ENCODE measurements around the gene ZNHIT2.
"Not testable (repeated sequence)": the region's sequence is repeated elsewhere in the genome, so short reads cannot be mapped to it uniquely, and the experiment has no call there.

ZNHIT2 gene

DNA sequence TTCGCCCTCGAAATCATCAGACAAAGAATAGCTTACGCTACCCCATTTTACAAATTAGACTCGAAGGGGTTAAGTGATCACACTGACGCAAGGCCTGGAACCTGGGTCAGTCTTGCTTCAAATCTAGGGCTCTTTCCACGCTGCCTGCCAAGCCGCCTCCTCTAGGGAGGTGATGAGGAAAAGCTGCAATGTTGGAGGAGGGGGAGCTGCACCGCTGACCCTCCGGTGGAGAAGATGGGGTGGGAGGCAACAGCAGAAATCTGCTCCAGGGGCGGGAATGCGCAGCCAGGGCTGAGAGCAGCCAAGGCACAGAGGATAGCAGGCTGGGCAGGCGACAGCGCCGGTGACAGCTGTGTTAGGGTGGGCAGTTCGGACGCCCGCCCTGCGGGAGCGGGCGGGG, 16.2 kb upstream of the ZNHIT2 start:
- DNase-seq, result no peak

DNA sequence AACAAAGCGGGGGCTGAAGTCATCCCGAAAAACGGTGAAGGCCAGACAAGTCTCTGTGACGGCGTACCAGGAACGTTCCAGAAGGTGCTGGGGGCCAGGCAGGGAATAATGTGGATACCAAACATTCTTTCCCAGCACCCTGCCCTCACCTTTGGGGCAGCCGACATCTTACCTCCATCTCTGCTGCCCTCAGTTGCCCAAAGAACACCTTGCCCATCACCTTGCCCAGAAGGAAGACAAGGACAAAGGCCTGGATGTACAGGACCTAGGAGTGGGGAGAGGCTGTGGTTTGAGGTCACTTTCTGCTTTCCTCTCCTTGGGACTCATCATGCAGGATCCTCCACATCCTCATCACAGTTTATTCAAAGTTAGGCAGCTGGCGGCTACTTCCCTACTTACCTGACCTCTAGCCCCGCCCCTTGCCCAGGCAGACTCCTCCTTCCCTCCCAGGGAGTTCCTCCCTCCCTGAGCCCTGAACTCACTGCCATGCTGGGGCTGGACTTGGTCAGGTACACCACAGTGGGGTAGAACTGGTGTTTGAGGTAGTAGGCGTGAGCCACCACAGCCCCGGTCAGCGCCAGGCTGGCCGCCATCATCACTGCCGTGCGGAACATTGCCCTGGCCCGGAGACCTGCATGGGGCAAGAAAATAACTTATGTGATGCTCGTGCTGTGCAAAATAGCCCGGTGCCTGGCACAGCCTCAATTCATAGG, 15.6 kb upstream of the ZNHIT2 start:
- no peak for DNase-seq

DNA sequence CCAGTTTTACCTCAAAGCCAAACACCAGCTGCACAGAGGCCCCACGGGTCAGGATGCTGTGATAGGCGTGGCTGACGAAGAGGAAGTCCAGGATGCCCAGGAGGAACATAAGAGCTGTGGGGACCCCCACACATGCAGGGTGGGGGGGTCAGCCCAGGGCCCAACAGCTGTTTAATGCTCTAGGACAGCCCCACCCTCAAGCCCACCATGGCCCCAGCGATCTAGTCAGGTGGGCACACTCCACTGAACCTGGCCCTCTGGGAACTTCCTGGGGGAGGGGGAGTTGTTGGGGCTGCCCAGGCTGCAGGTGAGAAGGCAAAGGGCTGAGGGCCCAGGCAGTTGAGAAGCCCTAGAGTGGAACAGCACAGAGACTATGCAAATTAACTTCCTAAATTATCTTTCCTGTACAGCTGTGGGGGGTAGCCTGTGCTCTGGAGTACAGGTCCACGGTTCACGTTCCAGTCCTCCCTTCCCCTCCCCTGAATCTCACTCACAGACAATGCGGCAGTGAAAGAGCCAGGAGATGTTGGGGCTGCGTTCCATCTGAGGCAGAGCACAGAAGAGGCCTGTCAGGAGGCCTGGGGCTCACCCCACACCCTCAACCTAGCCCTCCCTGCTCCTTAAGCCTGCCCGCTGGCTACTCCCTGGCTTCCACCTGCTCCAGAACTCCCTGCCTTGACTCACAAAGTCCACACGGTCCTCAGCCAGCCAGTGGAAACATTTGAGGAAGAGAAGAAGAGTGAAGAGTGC, 14.9 kb upstream of the ZNHIT2 start:
- DNase-seq, result no peak

DNA sequence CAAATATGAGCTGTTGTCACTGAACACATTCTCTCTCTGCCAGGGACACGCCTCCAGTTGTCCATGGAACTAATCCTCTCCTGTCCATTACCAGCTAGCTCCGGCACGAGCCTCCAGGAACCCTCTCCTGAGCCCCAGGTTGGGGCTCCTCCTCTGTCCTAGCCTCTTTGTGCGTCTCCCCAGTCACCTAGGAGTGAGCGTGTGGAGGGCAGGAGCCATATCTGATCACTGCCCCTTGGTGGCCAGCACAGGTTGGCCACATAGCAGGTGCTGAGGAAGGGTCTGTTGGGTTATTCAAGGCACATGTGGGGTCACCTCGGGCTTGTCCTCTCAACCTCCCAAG, 14.4 kb upstream of the ZNHIT2 start:
- no peak for DNase-seq

DNA sequence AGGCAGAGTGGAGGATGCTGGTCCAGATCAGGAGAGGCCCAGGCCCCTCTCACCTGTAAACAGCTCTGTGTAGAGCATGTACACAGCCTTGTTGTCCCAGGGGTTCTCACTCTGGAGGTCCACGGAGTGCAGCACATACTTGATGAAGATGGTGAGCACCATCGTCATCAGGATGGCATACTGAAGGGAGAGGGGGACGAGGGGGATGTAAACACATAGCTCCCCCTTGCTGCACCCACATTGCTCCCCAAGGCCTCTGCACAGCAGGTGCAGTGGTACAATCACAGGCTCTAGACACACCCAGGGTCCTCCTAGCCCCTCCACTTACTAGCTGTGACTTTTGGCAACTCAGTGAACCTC, 13.9 kb upstream of the ZNHIT2 start:
- DNase-seq, result no peak

DNA sequence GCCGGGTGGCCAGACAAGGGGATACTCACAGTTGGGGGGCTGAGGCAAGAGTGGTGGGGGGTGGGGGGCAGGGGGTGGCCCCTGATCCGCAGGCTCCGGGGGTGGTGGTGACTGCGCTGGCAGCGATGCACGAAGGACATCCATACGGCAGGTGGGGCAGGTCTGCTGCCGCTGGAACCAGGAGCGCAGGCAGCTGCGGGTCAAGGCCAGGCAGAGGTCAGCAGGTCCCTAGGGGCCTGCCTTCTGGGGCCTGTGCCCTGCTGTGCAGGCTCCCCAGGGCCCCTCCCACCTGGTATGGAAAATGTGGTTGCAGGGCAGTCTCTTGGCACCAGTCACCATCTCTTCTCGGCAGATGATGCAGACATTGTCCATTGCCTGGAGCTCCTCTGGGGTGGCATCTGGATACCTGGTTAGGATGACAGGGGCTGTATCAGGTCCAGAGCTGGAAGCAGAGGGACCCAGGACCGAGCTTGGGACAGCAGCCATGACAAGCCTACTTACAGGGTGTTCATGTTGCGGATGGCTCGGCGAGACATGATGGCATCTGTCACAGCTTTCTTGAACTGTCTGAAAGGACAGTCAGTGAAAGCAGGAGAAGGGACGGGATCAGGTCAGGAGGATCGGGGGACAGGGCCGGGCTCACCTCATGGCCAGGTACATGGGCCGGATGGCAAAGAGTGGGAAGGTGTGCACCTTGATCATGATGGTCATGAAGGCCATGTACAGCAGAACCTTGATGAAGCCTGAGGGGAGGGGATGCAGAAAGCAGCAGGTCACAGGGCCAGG, 13.3 kb upstream of the ZNHIT2 start:
- DNase-seq, result no peak

DNA sequence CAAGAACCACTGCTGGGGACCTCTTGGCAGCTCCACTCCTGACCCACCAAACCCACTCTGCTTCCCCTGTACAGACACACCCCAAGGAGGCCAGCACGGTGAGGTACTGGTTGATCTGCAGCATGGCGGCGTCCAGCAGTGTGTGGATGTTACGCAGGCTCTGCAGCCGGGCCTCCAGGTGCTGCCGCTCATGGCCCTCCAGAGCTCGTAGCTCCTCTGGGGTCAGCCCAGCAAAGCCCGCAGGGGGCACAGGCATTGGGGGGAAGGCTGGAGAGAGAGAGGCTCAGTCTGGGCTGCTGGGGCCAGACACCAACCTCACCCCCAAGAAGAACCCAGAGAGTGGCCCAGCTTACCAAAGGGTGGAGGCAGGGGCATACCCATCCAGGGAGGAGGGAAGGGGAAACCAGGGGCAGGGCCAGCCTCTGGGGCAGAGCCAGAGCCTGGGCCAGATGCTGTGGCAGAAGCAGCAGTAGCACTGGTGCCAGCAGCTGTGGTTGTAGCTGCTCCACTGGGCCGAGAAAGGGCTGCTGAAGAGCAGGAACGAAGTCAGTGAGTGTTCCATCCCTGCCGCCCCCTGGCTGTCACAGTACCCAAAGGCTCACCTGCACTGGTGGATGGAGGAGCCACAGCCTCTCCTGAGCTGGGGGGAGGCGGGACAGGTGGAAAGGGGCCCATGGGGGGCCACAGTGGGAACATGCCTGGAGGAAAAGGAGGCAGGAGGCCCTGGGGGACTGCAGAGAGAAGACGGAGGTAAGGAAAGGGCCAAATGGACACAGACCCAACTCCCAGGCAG, 12.3 kb upstream of the ZNHIT2 start:
- no peak for DNase-seq

DNA sequence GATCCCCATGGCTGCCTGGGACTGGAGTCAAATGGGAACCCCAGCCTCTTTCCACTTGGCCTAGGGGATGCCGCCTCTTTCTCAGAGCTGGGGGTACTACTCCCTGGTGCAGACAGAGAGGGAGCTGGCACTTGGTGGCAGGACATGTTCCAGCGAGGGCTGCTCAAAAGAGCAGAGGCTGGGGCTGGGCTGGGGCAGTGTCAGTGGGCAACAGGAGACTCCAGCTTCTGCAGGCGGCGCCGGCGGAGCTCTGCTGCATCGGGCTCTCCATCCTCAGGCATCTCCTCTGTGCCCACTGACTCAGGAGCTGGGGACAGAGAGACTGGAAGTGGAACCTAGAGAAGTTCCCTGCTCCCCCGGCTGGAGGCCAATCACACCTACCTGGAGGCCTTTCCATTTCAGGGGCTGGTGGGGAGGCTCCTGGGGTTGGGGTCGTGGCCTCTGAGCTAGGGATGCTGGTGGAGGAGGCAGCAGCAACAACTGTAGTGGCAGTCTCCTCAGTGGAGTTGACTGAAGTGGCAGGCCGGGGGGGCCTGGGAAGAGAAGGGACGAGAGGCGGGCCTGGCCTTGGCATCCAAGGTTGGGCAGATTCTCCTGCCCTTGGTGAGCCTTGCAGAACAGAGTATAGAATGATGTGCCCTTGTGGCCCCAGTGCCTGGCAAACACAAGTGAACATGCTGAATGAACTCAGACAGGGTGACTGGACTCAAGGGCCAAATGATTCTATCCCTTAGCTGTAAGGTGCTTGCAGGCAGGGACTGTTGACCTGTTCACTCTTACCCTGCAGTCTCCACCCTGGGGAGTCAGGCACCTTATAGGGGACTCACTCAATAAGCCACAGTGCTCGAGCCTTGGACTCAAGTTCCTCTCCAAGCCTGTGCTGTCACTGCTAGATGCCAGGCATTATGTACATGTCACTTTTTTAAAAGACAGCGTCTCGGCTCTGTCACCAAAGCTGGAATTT, 11.0 kb upstream of the ZNHIT2 start:
- DNase-seq, result no peak

DNA sequence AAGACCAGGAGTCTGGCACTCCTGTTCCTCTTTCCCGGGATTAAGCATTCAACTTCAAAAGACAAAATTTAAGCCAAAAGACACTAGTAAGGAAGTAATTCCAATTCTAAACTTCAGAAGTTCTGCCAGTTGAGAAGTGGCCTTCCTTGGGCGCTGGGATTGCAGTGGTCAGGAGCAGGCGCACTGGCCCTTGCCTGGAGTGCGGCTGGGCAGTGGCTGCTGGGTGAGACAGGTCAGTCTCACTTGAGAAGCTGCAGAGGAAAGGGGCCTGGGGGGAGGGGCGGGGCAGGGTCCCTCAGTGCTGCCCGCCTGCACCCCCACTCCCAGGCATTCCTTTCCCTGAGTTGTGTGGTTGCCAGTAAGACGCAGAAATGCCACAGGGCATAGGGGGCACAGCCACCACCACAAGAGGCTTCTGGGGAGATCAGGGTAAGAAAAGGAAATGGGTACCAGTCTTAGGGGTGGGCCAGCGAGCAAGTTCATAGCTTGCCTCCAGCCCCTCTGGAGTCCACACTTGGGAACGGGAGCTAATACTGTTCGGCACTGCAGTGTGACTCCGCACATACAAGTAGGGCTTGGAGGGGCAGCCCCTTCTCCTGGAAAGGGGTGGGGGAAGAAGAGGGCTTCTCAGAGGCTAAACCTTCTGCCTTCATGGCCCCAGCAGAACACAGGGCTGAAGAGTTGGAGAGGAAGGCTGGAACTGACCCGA, 10.1 kb upstream of the ZNHIT2 start:
- DNase-seq, result no peak

DNA sequence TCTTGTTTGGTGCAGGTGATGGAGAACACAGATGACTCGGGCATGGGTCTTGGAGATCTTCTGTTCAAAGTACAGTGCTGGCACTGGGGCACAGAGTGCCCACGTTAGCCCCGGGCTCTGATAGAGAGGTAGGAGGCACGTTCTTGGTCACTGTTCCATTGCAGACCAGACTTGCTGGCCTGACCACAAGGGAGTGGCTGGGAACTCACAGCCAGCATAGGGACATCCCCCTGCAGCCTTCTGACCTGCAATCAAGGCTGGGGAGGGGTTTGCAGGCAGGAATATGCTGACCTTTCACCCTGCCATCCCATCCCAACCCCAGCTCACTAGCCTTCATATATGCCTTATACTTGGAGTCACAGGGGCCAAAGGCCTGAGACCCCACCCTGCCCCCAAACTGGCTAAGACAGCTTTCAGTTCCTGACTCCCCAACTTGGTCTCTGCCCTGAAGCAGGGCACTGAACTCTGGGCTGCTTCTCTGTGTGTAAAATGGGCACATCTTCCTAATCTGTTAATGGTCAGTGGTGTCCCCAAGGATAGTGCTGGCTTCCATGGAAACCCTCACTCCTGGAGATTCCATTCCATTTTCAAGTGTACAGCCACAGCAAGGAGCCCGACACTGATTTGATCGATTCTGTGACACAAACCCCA, 9.2 kb upstream of the ZNHIT2 start:
- no peak for DNase-seq

DNA sequence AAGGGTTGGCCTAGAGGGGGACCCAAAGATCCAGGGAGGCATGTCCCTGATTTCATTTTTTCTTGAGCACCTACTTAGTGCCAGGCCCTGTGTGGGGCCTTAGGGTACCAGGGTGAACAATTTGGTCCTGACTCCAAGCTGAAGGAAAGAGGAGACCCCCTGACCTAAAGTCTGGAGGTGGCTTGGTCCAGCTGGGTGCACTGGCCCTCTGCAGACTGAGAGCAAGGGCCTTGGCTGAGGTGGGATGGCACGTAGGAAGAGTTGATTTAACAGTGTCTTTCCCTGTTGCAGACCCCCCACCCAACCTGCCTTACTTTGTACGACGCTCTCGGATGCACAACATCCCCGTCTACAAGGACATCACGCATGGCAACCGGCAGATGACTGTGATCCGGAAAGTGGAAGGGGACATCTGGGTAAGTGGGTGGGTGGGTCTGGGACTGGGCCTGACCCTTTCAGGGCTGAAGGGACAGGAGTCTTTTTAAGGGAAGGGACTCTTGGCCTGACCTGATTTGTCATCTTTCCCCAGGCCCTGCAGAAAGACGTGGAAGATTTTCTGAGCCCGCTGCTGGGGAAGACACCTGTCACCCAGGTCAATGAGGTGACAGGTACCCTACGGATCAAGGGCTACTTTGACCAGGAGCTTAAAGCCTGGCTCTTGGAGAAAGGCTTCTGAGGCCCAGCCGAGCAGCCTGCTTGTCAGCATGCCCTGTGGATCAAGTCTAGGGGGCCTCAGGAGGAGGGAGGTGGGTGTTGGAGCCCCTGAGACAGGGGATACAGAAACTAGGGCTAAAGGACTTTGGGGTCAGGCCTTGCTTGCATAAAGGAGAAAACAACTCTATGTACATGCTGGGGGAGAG, 7.9 kb upstream of the ZNHIT2 start:
- no peak for DNase-seq

DNA sequence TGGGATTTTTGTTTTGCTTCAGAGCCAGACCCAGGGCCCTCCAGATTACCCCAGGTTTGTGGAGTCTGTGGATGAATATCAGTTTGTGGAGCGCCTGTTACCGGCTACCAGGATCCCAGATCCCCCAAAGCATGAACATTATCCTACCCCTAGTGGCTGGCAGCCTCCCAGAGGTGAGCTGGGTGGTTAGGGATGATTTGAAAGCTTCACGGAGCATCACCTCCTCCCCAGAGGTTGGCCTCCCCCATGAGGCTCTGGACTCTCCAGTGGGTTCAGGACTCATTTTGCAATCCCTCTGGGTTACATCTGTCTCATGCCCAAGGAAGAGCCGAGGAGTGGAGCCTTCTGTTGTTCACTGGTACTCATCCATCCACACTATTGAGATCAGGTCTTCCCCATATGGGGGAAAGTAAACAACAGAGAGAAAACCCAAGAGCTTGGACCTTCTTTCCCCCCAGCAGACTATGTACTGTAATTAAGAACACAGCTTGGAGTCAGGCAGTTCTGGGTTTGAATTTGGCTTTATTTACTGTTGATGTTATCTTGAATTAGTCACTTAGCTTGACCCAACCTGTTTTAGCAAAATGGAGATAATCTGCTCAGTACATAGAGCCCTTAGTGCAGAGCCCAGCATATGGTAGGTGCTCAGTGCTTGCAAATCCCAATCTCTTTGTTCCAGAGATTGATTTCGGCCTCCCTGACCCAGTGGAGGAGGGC, 7.1 kb upstream of the ZNHIT2 start:
- no peak for DNase-seq

DNA sequence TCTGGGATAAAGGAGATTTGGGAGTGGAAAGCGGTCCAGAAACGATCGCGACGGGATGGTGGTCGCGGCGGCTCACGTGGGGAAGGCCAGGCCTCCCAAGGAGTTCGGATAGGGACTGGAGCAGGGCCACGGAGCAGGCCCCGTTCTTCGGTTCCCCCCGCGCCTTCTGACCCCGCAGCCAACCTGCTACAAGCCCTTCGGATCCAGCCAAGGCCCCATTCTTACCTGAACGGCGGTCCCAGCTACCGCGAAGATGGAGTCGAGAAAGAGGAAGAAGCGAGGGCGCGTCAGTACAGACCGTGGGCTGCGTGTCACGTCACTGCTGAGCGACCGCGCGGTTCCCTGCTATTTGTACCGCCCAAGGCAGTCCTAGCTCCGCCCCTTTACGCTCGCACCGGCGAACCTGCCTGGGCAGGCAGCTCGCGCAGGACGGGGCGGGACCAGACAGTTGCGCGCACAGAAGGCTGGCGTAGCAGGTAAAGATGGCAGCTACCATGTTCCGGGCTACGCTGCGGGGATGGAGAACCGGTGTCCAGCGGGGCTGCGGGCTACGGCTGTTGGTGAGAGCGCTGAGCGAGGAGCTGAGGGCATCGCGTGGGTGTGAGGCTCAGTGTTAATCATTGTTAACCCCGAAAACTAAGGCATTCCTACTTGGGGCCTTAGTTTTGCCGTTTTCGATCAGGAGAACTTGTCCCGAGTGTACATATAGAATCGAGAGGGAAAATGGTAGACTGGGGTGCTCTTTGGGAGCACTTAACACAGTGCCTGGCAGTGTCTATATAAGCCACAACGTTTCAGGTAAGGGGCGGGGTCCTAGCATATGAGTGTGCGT, 4.6 kb upstream of the ZNHIT2 start, which contains the start of the genes FAU and MRPL49:
TSS of gene FAU (minus strand) at position 270 of the 832 bp plus-strand sequence. CDS start 321 bp downstream, outside the sequence.
TSS of gene MRPL49 (plus strand) at position 457 of the 832 bp plus-strand sequence. CDS start at position 483, 26 bp downstream.
- DNase-seq, result peak; percentile 93

DNA sequence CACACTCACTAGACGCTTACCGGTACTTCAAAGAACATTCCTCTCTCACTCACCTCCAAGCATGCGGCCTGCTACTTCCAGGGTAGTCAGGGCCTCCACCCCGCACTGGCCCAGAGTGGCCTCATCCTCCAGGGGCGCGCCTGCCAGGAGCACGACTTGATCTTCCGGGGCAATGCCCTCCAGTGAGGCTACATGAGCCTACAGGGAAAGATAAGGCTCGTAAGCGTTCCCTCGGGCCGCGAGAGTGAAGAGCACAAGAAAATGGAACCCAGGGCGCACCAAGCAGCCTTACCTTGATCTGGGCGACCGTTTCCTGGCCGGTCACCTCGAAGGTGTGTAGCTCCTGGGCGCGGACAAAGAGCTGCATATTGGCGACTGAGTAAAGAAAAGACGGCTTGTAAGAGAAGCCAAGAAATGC, 4.0 kb upstream of the ZNHIT2 start:
- DNase-seq, result no peak

DNA sequence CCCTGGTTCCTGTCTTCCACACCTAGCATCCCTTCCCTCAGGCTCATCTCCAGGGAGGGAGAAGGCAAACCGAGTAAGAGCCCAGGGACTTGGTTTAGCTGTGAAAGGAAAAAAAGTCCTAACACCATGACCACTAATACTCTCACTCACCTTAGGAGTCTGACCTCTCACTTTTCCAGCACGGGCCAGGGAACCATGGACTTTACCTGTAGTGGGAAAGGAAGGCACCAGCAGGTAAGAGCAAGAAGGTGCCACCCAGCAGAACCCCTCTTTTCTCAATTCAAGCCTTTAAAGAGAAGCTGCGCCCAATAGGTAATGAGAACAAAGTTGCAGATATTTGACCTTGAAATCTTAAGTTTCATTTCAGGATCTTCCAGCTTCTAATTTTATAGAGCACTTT, 3.3 kb upstream of the ZNHIT2 start:
- no peak for DNase-seq

DNA sequence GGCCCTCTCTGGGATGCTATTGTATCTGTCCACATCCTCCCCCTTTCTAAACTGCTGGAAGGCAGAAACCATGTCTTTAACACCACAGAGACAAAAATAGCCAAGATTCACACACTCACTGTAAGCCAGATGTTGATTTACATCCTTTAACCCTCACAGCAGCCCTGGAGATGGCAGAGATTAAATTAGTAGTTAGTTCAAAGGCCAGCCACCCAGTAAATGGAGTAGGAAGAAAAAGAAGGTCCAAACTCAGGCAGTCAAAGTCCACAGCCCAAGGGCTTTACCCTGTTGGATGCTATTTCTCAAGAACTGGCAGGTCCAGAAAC, 2.1 kb upstream of the ZNHIT2 start:
- no peak for DNase-seq

DNA sequence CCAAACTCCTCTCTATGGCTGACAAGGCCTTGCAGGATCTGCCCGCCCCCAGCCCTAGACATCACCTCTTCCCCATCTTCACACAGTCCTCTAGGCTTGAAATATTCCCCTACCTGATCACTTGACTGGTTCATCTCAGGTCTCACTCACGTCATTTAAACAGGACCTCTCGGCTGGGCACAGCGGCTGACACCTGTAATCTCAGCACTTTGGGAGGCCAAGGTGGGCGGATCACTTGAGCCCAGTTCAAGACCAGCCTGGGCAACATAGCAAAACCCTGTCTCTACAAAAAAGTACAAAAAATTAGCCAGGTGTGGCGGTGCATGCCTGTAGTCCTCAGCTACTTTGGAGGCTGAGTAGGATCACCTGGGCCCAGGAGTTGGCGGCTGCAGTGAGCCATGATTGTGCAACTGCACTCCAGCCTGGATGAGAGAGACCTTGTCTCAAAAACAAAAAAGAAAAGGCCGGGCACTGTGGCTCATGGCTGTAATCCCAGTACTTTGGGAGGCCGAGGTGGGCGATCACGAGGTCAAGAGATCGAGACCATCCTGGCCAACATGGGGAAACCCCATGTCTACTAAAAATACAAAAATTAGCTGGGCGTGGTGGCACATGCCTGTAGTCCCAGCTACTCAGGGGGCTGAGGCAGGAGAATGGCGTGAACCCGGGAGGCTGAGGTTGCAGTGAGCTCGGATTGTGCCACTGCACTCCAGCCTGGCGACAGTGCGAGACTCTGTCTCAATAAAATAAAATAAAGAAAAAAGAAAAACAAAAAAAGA, 1.6 kb upstream of the ZNHIT2 start:
- DNase-seq, result not testable (repeated sequence)
